GM23248 (cell line): ENCODE data around the gene SNAI3. TPM values are rescaled to one million over a fixed set of nuclear protein-coding genes. Genes with fewer than 3 reads are reported as not detected.
A peak's percentile ranks its signal among the peaks of the same experiment; 100 is the strongest.

Experiments used
- DNase-seq: peaks from one replicate; pipeline ENCODE4 v3.0.0-alpha.2; 2015
- H2AFZ ChIP-seq: fragments of 200-600 bp; sonication (generic); 2 replicates; pipeline ENCODE4 v1.6.1; 2016; ENCODE audit warnings: antibody characterized with exemption
- H3F3A ChIP-seq: fragments of 200-600 bp; sonication (generic); 2 replicates; pipeline ENCODE4 v1.6.1; 2016; ENCODE audit warnings: mild to moderate bottlenecking, antibody characterized with exemption, mixed run types; ENCODE audit not compliant: insufficient read depth
- H3K27ac ChIP-seq: fragments of 200-600 bp; sonication (generic); 2 replicates; pipeline ENCODE4 v1.5.1; 2016; ENCODE audit warnings: mild to moderate bottlenecking
- H3K27me3 ChIP-seq: fragments of 200-600 bp; sonication (generic); replicated peaks from 2 replicates; pipeline ENCODE4 v1.6.1; 2016; ENCODE audit warnings: mild to moderate bottlenecking; ENCODE audit not compliant: insufficient read depth
- H3K36me3 ChIP-seq: fragments of 200-600 bp; sonication (generic); 2 replicates; pipeline ENCODE4 v1.6.1; 2016; ENCODE audit warnings: low read depth, mild to moderate bottlenecking
- H3K4me1 ChIP-seq: fragments of 200-600 bp; sonication (generic); 2 replicates; pipeline ENCODE4 v1.6.1; 2016; ENCODE audit warnings: mild to moderate bottlenecking; ENCODE audit not compliant: insufficient read depth
- H3K4me2 ChIP-seq: fragments of 200-600 bp; sonication (generic); one replicate; pipeline ENCODE4 v1.6.1; 2016; ENCODE audit warnings: mild to moderate bottlenecking; ENCODE audit not compliant: unreplicated experiment
- H3K4me3 ChIP-seq: fragments of 200-600 bp; sonication (generic); 2 replicates; pipeline ENCODE4 v1.5.1; 2016; ENCODE audit warnings: mild to moderate bottlenecking
- H3K79me2 ChIP-seq: fragments of 200-600 bp; sonication (generic); 2 replicates; pipeline ENCODE4 v1.6.1; 2016; ENCODE audit warnings: mild to moderate bottlenecking; ENCODE audit not compliant: insufficient read depth
- H3K9ac ChIP-seq: fragments of 200-600 bp; sonication (generic); 2 replicates; pipeline ENCODE4 v1.6.1; 2016; ENCODE audit warnings: mild to moderate bottlenecking
- H3K9me2 ChIP-seq: fragments of 200-600 bp; sonication (generic); 2 replicates; pipeline ENCODE4 v1.6.1; 2016; ENCODE audit warnings: mixed run types, mild to moderate bottlenecking, moderate library complexity; ENCODE audit not compliant: insufficient read depth
- H3K9me3 ChIP-seq: fragments of 200-600 bp; sonication (generic); one replicate; pipeline ENCODE4 v1.6.1; 2017; ENCODE audit warnings: low read depth
- H4K20me1 ChIP-seq: fragments of 200-600 bp; sonication (generic); 2 replicates; pipeline ENCODE4 v1.6.0; 2016; ENCODE audit not compliant: insufficient read depth
- EZH2 ChIP-seq: fragments of 200-600 bp; sonication (generic); IDR thresholded peaks from 2 replicates; pipeline ENCODE4 v1.6.1; 2018; ENCODE audit warnings: antibody characterized with exemption, mild to moderate bottlenecking; ENCODE audit not compliant: insufficient read depth, poor library complexity, severe bottlenecking
- EZH2phosphoT487 ChIP-seq: fragments of 200-600 bp; sonication (generic); IDR thresholded peaks from 2 replicates; pipeline ENCODE4 v1.6.1; 2018; ENCODE audit warnings: antibody characterized with exemption, moderate library complexity, mild to moderate bottlenecking, low read depth; ENCODE audit not compliant: insufficient read depth
- WGBS, 2 experiments: methylation state at CpG; one replicate each; pipeline ENCODE4 v1.1.6; 2015 to 2017; ENCODE audit warnings: low lambda C conversion rate in 2 of 2, low coverage in 1 of 2; ENCODE audit errors: missing lambda C conversion rate in 2 of 2; 5-methylcytosine and 5-hydroxymethylcytosine counted together
- in situ Hi-C: fragments of 300-500 bp; cut with MboI; formaldehyde crosslinking; loops from 2 replicates; pipeline ENCODE4 v1.15.0; 2020
- polyA plus RNA-seq: library from polyadenylated mRNA; unstranded; fragments of >200 nt; fragmentation: Nextera tagmentation; extraction: Ambion mirVana; gene quantifications from 2 replicates; pipeline ENCODE4 v1.2.1, GENCODE V29; 2016
- total RNA-seq: library from RNA; depleted of rRNA; stranded (reverse); fragments of >200 nt; shearing (Covaris generic); gene quantifications from 2 replicates; pipeline ENCODE4 v1.2.3, GENCODE V29; 2014

SNAI3 gene
- total and polyA plus RNA-seq, 2 experiments from 2014 or later = 0.71 TPM; not detected in 1

DNA sequence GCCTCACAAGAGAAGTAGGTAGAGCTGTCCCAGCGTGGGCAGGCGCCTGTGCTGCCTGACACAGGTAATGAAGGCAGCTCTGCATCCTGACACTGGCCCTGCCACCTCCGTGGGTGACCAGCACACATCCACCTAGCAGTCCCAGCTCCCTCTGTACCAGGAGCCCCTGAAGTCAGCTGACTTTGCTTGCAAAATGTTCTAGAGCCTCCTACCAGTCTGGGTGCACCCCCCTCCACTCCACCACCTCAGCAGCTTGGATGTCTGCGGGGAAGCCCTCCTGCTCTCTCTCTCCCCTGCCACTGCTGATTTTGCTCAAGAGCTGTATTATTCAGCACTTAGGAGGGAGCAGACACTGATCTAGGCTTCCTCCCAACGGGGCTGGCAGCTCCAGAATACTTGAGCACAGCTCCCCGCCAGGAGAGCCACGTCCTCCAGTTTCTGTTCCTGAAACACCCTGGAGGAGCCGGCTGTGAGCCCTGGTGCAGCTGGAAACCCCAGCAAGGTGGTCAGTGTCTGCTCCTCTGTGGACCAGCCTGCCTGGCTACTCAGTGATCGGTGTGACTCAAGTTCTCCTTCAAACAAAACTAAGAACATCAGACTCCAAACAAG lies 18.9 kb upstream of the SNAI3 start:
- H3K27ac ChIP-seq = peak overlapping the region; percentile 36
- H3K27me3 ChIP-seq = no peaks in the 10 kb centered on the region
- DNase-seq = peak; percentile 78
- peak overlapping the region; percentile 52 for H2AFZ ChIP-seq
- H4K20me1 ChIP-seq = no peaks in the 10 kb centered on the region
- H3K9ac ChIP-seq = peak overlapping the region; percentile 89
- peak overlapping the region; percentile 98 for H3K4me2 ChIP-seq
- in situ Hi-C loops = no loop called here
- H3K36me3 ChIP-seq = no peaks in the 10 kb centered on the region
- H3K9me3 ChIP-seq = no peaks in the 10 kb centered on the region
- H3K79me2 ChIP-seq = peaks cover 27% of the 10 kb centered on the region
- H3F3A ChIP-seq = 0 out of 2 replicates have a peak, but pooled peaks cover 5% of the 10 kb centered on the region
- WGBS, 2 experiments = 21 to 23% methylated on average over 9 of the region's 9 CpGs
- H3K4me3 ChIP-seq = peak overlapping the region; percentile 89
- peaks cover 15% of the 10 kb centered on the region for H3K4me1 ChIP-seq
- no peaks in the 10 kb centered on the region for H3K9me2 ChIP-seq
- TF ChIP-seq EZH2phosphoT487 = no peak
- TF ChIP-seq EZH2 = no peak

DNA sequence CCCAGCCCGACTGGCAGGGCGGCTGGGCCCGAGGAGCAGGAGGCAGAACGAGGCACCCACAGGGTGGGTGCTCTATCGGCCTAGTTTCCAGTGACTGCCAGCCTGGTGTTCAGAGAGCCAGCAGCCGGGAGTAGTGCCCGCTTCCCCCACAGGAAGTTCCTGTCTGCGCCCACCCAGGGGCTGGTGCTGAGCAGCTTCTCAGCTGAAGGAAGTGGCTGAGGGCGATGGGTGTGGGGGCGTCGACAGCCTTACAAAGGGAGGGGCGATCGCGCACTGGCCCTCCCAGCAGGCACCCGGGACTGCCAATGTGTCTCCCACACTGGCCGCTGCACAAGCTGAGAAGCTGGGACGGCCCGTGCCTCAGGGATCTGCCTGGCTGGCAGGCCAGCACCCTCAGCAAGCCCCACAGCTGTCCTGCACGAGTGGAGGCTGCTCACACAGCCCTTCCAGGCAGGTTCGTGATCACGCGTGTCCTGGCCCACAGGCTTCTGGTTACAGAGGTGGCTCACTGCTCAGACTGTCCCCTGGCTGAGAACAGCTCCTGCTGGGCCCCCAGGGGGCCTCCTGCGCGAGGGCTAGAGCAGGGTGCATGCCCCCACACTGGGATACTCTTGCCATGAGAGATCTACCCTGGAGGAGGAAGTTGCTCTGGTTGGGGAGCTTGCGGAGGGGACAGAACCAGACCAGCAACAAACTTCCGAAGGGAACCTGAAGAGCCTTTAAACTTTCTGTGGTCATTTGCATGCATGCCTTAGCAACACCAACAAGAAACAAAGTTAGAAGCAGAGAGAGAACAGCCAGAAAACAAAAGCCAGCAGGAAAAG lies 17.4 kb upstream of the SNAI3 start:
- no peak overlapping the region for H2AFZ ChIP-seq
- H3K9me3 ChIP-seq = no peaks in the 10 kb centered on the region
- no peak for DNase-seq
- WGBS, 2 experiments = 66 to 73% methylated on average over 25 to 26 of the region's 26 CpGs
- H3F3A ChIP-seq = 0 out of 2 replicates have a peak, but pooled peaks cover 5% of the 10 kb centered on the region
- no peak overlapping the region for H3K4me2 ChIP-seq
- H3K36me3 ChIP-seq = no peaks in the 10 kb centered on the region
- H3K27me3 ChIP-seq = no peaks in the 10 kb centered on the region
- no peaks in the 10 kb centered on the region for H3K9me2 ChIP-seq
- TF ChIP-seq EZH2 (no peak), EZH2phosphoT487 (no peak)
- no peaks in the 10 kb centered on the region for H4K20me1 ChIP-seq
- no peak overlapping the region for H3K9ac ChIP-seq
- in situ Hi-C loops = no loop called here
- H3K79me2 ChIP-seq = peaks cover 22% of the 10 kb centered on the region
- H3K27ac ChIP-seq = no peak overlapping the region
- no peak overlapping the region for H3K4me3 ChIP-seq
- peaks cover 15% of the 10 kb centered on the region for H3K4me1 ChIP-seq

GRCh38 chr16:88702371-88703210 lies 16.3 kb upstream of the SNAI3 start:
- Histone ChIP-seq H3K79me2 (peaks cover 11% of the 10 kb centered on the region), H2AFZ (no peak overlapping the region), H3K9me2 (no peaks in the 10 kb centered on the region), H3K4me2 (no peak overlapping the region), H3K27ac (no peak overlapping the region), H4K20me1 (no peaks in the 10 kb centered on the region), H3K36me3 (no peaks in the 10 kb centered on the region), H3K9me3 (no peaks in the 10 kb centered on the region), H3K9ac (no peak overlapping the region), H3K4me1 (peaks cover 12% of the 10 kb centered on the region), H3K27me3 (no peaks in the 10 kb centered on the region), H3K4me3 (no peak overlapping the region), H3F3A (0 out of 2 replicates have a peak, but pooled peaks cover 5% of the 10 kb centered on the region)
- 87 to 89% methylated on average over 27 to 31 of the region's 31 CpGs for WGBS, 2 experiments
- TF ChIP-seq EZH2 (no peak), EZH2phosphoT487 (no peak)
- in situ Hi-C loops = no loop called here
- DNase-seq = no peak
